DMS114 treated with DMSO at 0.1 percent for 48 hours (cell line): Measurements from ENCODE around the gene LDB2.

Experiments used
- DNase-seq: peaks from one replicate; lab custom pipeline; 2025; ENCODE audit not compliant: unreplicated experiment; lab: John Stamatoyannopoulos, UW

The LDB2 gene

GRCh38 chr4:16844816-16845586 lies 53.4 kb downstream of the LDB2 start:
- DNase-seq: no peak

DNA sequence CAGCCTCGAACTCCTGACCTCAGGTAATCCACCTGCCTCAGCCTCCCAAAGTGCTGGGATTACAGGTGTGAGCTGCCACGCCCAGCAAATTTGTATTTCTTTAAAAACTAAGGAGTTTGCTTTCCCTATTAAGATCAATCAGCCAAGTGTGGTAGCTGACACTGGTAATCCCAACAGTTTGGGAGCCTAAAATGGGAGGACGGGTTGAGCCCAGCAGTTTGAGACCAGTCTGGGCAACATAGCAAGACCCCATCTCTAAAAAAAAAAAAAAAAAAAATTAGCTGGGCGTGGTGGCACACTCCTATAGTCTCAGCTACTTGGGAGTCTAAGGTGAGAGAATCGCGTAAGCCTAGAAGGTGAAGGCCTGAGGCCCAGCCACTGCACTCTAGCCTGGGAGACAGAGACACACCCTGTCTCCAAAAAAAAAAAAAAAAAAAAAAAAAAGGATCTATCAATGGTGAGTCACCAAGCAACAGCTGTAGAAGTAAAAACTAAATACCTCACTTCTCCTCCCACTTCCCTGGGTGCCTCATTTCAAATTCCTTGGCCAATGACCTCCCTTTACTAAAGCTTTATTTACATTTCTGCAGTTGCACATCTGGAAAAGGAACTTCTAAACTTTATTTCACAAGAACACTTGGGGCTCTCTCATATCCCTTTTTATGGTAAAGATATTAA lies 54.5 kb downstream of the LDB2 start:
- DNase-seq: no peak

- no peak for DNase-seq
Observed at GRCh38 chr4:16838226-16838875, 60.1 kb downstream of the LDB2 start.

DNA sequence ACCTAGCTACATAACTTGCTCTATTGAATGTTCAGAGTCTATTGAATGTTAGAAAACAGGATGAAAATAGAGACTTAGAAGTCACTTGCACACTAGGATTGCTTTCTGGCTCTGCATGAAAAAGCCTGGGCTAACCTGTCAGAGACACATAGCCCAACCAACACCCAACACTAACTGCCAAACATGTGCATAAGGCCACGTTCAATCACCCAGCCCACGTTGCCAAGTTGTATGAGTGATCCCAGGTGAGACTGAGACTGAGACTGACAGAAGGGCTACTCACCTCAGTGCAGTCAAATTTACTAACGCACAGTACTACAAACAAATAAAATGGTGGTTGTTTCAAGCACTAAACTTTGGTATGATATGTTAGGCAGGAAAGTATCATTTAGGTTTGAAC lies 61.0 kb downstream of the LDB2 start:
- no peak for DNase-seq

DNA sequence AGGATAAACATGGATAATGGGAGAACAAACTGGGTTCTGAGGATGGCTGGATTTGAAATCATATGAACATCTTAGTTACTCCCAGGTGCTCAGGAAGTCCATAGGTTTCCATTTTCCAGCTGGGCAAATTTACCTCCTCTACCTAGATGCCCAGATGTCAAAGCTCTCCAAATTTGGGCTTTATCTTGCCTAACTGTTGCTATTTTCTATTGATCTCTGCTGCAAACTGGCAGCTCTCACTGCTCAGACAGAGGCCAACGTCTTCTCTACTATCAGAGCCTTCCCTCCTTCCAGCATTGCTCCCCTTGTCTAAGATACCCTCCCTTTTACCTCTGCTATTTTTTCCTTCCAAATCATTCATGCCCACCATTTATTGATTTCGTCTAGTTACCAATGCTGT lies 62.1 kb downstream of the LDB2 start:
- no peak for DNase-seq

GRCh38 chr4:16835597-16836247 lies 62.7 kb downstream of the LDB2 start:
- DNase-seq: no peak

- no peak for DNase-seq
Observed at GRCh38 chr4:16834814-16835213, 63.6 kb downstream of the LDB2 start.

DNA sequence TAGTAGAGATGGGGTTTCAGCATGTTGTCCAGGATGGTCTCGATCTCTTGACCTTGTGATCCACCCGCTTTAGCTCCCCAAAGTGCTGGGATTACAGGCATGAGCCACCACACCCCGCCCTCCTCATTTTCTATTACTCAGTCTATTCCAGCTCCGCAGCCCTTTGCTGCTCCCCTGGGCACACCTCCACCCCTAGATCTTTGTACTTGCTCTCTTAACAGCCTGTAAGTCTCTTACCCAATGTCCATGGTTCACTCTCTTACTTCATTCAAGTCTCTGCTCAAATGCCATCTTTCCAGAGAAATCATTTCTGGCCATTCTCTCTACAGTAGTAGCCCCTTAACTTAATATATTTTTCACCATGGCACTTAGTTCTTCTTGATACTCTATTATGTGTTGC lies 64.7 kb downstream of the LDB2 start:
- DNase-seq: no peak

DNA sequence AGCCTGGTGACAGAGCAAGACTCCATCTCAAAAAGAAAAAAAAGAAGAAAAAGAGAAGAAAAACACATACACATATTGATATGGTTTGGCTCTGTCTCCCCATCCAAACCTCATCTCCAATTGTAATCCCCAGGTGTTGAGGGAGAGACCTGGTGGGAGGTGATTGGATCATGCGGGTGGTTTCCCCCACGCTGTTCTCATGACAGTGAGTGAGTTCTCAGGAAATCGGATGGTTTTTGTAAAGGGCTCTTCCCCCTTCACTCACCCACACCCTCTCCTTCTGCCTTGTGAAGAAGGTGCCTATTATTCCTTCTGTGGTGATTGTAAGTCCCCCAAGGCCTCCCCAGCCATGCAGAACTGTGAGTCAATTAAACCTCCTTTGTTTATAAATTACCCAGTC lies 68.4 kb downstream of the LDB2 start:
- DNase-seq: no peak

DNA sequence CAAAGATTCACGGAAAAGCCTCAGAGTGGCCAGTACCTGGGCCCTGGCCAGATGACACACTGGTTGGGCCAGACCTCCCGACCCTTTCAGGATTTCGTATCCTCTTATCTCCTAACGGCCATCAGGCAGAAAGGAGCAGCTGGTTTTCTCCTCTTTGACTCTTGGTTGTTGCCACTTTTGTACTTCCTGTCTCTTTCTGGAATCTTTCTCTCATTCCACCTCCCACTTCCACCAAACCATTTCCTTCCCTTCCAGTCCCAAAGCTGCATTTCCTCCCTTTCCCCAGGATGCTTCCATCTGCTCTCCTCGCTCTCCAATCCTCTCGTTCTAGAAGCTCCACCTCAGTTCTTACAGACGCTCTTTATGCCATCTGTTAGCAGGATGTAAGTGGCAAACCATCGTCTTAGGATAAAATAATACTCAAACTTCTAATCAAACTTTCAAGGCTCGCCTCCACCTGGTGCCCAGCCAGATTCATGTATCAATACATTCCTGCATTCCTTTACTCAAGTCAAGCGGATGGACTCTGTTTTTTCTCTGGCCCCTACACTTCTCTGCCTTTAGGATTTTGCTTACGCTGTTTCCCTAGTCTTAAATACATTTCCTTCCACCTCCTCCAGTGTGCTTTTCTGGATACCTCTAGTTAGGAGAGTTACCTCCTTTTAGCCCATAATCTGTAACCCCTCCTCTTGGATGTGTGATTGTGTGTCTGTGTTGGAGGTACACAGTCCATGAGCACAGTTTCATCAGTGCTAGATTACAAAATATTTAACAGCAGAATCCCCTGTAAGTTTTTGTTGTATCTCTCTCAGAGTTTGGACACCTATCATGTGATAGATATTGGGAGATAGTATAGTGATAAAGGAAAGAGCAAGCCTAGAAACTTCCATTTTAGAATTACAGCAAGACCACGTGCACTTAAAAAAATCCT lies 70.4 kb downstream of the LDB2 start:
- DNase-seq: no peak

GRCh38 chr4:16827045-16827444 lies 71.4 kb downstream of the LDB2 start:
- DNase-seq: no peak

DNA sequence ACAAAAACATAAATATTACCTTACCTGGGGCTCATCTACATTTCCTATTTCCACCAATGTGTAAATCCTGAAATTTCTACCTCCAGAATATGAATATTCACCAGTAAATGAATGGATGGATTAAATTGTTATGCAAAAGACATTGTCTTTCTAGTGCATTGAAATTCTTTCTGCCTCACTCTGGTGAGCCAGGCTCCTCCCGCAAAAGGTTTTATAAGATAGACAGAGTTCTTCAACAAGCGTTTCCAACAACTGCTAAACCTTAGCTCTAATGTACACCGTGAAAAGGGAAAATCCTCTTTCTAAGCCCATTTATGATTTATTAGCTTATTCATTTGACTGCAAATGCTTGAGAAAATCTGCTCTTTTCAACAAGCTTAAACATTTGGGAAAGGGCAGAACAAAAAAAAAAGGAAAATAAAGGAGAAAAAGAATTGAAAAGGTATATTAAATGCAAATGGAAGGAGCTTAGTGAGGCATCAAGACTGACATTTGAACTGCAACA lies 72.0 kb downstream of the LDB2 start:
- DNase-seq: no peak

GRCh38 chr4:16824278-16824806 lies 74.1 kb downstream of the LDB2 start:
- DNase-seq: no peak

- DNase-seq: no peak
Observed at GRCh38 chr4:16820329-16820728, 78.1 kb downstream of the LDB2 start.

DNA sequence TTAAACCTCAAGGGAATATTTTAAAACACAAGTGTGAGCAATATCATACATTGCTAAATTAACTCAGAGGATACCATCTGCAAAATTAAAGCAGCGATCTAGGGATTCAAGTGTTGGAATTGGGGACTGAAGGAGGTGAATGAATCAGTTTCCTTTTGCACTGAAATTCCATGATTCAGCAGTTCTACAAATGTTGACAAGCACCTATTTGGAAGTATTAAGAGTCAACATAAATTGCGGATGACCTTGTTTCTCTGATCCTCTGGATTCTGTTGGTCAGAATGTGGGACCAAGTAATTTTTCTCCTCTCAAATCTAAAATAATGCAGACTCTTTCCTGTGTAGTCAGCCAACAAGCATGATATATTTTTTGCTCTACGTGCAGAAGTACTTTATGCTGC lies 78.8 kb downstream of the LDB2 start:
- DNase-seq: no peak

DNA sequence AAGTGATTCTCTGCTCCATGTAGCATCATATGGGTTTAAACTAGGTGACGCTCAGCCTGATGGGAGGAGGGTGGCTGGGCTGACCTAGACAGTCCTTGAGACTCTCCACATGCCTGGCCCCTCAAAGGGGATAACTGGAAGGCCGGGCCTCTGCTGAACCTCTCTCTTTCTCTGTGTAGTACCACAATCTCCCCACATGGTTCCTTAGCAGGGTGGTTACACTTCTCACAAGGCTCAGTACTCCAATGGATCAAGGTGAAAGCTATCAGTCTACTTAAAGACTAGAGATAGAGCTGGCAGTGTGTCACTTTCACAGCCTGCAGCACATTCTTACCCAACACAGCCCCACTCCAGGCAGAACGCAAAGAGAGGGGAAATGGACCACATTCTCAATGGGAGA lies 80.4 kb downstream of the LDB2 start:
- no peak for DNase-seq

- no peak for DNase-seq
Observed at GRCh38 chr4:16817286-16817685, 81.2 kb downstream of the LDB2 start.

DNA sequence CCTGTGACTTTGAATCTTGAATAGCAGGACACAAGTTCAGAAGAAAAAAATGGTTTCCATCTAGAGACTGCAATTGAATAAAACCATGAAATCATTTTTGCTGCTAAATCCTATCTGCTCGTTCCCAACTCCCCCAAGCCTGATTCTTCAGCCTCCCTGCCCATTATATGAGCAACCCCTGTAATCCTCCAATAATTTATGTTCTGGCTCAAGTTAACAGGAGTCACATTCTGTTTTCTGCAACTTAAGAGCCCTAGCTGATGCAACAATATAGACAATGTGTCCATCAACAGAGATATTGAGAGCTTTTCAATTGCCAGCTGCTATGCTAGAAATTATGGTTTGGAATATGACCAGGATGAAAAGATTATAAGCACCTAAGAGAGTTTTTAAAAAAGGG lies 84.1 kb downstream of the LDB2 start:
- DNase-seq: no peak

- no peak for DNase-seq
Observed at GRCh38 chr4:16812041-16812440, 86.4 kb downstream of the LDB2 start.

DNA sequence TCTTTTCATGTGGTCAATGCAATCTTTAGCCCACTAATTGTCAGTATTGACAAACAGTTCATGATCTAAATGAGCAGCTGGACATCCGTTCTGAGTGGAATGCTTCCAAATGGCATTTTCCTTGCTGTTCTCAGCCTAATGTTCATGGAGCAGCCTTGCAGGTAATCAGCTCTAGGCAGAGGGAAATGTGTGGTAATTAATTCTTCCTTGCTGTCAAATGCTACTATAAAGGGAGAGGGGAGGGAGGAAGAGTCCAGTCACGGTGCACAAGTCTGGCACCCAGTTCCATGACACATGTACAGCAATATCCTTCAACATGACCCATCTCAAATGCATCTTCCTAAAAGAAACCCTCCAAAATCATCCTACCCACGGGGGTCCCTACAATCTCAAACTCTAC lies 88.5 kb downstream of the LDB2 start:
- no peak for DNase-seq
